ENCODE measurements around the gene PDZD2. TPM values are rescaled to one million over a fixed set of nuclear protein-coding genes. Genes with fewer than 3 reads are reported as not detected.
A peak's percentile ranks its signal among the peaks of the same experiment; 100 is the strongest.
"Not testable (repeated sequence)": the region's sequence is repeated elsewhere in the genome, so short reads cannot be mapped to it uniquely, and the experiment has no call there.

The PDZD2 gene
- total and polyA plus RNA-seq, 3 donors from 2014 or later: 47.3 to 89.1 (median 83.9) TPM

- Histone ChIP-seq H3K27ac (no peak overlapping the region), H3K4me1 (peaks cover 7% of the 10 kb centered on the region), H3K4me3 (no peak overlapping the region), H3K27me3 (no peaks in the 10 kb centered on the region), H3K9me3 (no peaks in the 10 kb centered on the region), H3K36me3 (ENCODE audit: low read depth, missing control alignments) (no peaks in the 10 kb centered on the region)
- no peak for DNase-seq
- no peak for TF ChIP-seq CTCF (IDR thresholded peaks at IDR 0.05)
- no peak for TF ChIP-seq POLR2A (IDR thresholded peaks at IDR 0.05)
- WGBS, 2 donors: 79 to 88% methylated on average over 3 of the region's 3 CpGs
- intact Hi-C loops (cut with DNase I; ENCODE audit: low total_unique reads): no loop called here
These were observed 92.1 kb downstream of the PDZD2 start for GRCh38 chr5:31731016-31731415.

- no peak for DNase-seq
- Histone ChIP-seq H3K36me3 (ENCODE audit: low read depth, missing control alignments) (no peaks in the 10 kb centered on the region), H3K27ac (no peak overlapping the region), H3K9me3 (no peaks in the 10 kb centered on the region), H3K4me3 (no peak overlapping the region), H3K27me3 (no peaks in the 10 kb centered on the region), H3K4me1 (peaks cover 7% of the 10 kb centered on the region)
- 89 to 96% methylated on average over 3 of the region's 3 CpGs for WGBS, 2 donors
- intact Hi-C loops (cut with DNase I; ENCODE audit: low total_unique reads): no loop called here
- TF ChIP-seq POLR2A (IDR thresholded peaks at IDR 0.05) (no peak), CTCF (IDR thresholded peaks at IDR 0.05) (no peak)
These were observed 92.9 kb downstream of the PDZD2 start for GRCh38 chr5:31731710-31732301.

GRCh38 chr5:31732821-31733220 is 93.9 kb downstream of the PDZD2 start:
- H3K9me3 ChIP-seq; intact Hi-C loops (cut with DNase I; ENCODE audit: low total_unique reads); H3K4me3 ChIP-seq; DNase-seq; H3K36me3 ChIP-seq (ENCODE audit: low read depth, missing control alignments); H3K27me3 ChIP-seq; H3K27ac ChIP-seq; H3K4me1 ChIP-seq: not testable (repeated sequence)
- 90 to 95% methylated on average over 12 of the region's 12 CpGs for WGBS, 2 donors

GRCh38 chr5:31733371-31733770 is 94.4 kb downstream of the PDZD2 start:
- intact Hi-C loops (cut with DNase I; ENCODE audit: low total_unique reads): no loop called here
- Histone ChIP-seq H3K9me3 (no peaks in the 10 kb centered on the region), H3K4me3 (no peak overlapping the region), H3K27ac (no peak overlapping the region), H3K36me3 (ENCODE audit: low read depth, missing control alignments) (no peaks in the 10 kb centered on the region), H3K27me3 (no peaks in the 10 kb centered on the region), H3K4me1 (peaks cover 10% of the 10 kb centered on the region)
- TF ChIP-seq CTCF (IDR thresholded peaks at IDR 0.05) (no peak), POLR2A (IDR thresholded peaks at IDR 0.05) (no peak)
- WGBS, 2 donors: 45% methylated on average over 8 to 11 of the region's 11 CpGs
- peak; percentile 51 for DNase-seq

- TF ChIP-seq CTCF (IDR thresholded peaks at IDR 0.05): no peak
- TF ChIP-seq POLR2A (IDR thresholded peaks at IDR 0.05): no peak
- Histone ChIP-seq H3K9me3 (no peaks in the 10 kb centered on the region), H3K4me3 (no peak overlapping the region), H3K27ac (no peak overlapping the region), H3K4me1 (peaks cover 10% of the 10 kb centered on the region), H3K27me3 (no peaks in the 10 kb centered on the region), H3K36me3 (ENCODE audit: low read depth, missing control alignments) (no peaks in the 10 kb centered on the region)
- intact Hi-C loops (cut with DNase I; ENCODE audit: low total_unique reads): no loop called here
- 86 to 93% methylated on average over 6 of the region's 6 CpGs for WGBS, 2 donors
- DNase-seq: no peak
These were observed 97.2 kb downstream of the PDZD2 start for GRCh38 chr5:31736127-31736526.

Data from testis (tissue), 3 donors.